GM12878 (cell line): ENCODE results near the gene NHSL1. TPM values are rescaled to one million over a fixed set of nuclear protein-coding genes. Genes with fewer than 3 reads are reported as not detected.

ENCODE experiments used
- ATAC-seq: fragments of 200-7000 bp; cut with Tn5 transposase; 3 replicates; pipeline ENCODE4 v1.9.1; 2020; ENCODE audit warnings: mild to moderate bottlenecking, moderate library complexity
- BruUV-seq: library from RNA; stranded (reverse); fragments of 400-500 nt; replicated peaks from 2 replicates; lab custom pipeline; 2021; lab: Mats Ljungman, UMichigan
- CTCF ChIA-PET: fragments of 300-600 bp; sonication (Branson Sonifier 250); formaldehyde crosslinking; extraction: SDS; loops from one replicate; lab custom pipeline; 2021; ENCODE audit warnings: inconsistent platforms; lab: Yijun Ruan, JAX
- POLR2A ChIA-PET: fragments of 350-600 bp; formaldehyde crosslinking; extraction: SDS; loops from one replicate; lab custom pipeline; 2021; ENCODE audit warnings: inconsistent platforms; lab: Charles Lee
- RAD21 ChIA-PET: fragments of 300-600 bp; sonication (Branson Sonifier 250); formaldehyde crosslinking; loops from one replicate; lab custom pipeline; 2023; ENCODE audit warnings: antibody characterized with exemption; ENCODE audit not compliant: unreplicated experiment; lab: Charles Lee
- SMC1A ChIA-PET: fragments of 300-600 bp; sonication (Branson Sonifier 250); formaldehyde crosslinking; loops from one replicate; lab custom pipeline; 2023; ENCODE audit not compliant: unreplicated experiment, uncharacterized antibody; lab: Charles Lee
- DNase-seq: peaks from one replicate; pipeline ENCODE4 v3.0.0-alpha.2; 2011; ENCODE audit warnings: low read depth, low spot score
- FAIRE-seq: peaks from 3 replicates; lab custom pipeline; 2011; peaks lifted over from hg19 to GRCh38; lab: Jason Lieb, UNC
- H2AFZ ChIP-seq: 2 replicates; pipeline ENCODE4 v1.6.0; 2011; ENCODE audit warnings: low read depth, low read length, control low read depth; ENCODE audit not compliant: control insufficient read depth
- H3K27ac ChIP-seq: 2 replicates; pipeline ENCODE4 v1.5.1; 2011; ENCODE audit warnings: control low read depth; ENCODE audit not compliant: control insufficient read depth, insufficient read depth
- H3K27me3 ChIP-seq, 2 experiments: replicated peaks in 1 of 2; 2 replicates each; pipeline versions ENCODE4 v1.6.0 to v1.6.1; 2011; ENCODE audit warnings: low read length in 1 of 2; ENCODE audit not compliant: control insufficient read depth in 2 of 2, insufficient read depth in 2 of 2
- H3K36me3 ChIP-seq, 2 experiments: 2 replicates each; pipeline ENCODE4 v1.5.1; 2011; ENCODE audit warnings: low read length in 1 of 2; ENCODE audit not compliant: control insufficient read depth in 2 of 2, insufficient read depth in 2 of 2
- H3K4me1 ChIP-seq: 2 replicates; pipeline ENCODE4 v1.6.1; 2011; ENCODE audit warnings: mild to moderate bottlenecking, low read length, moderate library complexity, mixed read lengths; ENCODE audit not compliant: control insufficient read depth, insufficient read depth
- H3K4me2 ChIP-seq: 2 replicates; pipeline ENCODE4 v1.6.0; 2011; ENCODE audit warnings: control low read depth; ENCODE audit not compliant: control insufficient read depth, insufficient read depth
- H3K4me3 ChIP-seq: fragments of 200-600 bp; sonication (generic); 2 replicates; pipeline ENCODE4 v1.5.1; 2016
- H3K79me2 ChIP-seq: 2 replicates; pipeline ENCODE4 v1.6.0; 2011; ENCODE audit warnings: low read length; ENCODE audit not compliant: control insufficient read depth, insufficient read depth
- H3K9ac ChIP-seq: 2 replicates; pipeline ENCODE4 v1.8.0; 2011; ENCODE audit warnings: low read length, control low read depth, mixed read lengths; ENCODE audit not compliant: control insufficient read depth, insufficient read depth
- H3K9me3 ChIP-seq: replicated peaks from 3 replicates; pipeline ENCODE4 v1.5.1; 2011; ENCODE audit warnings: mild to moderate bottlenecking, low read length; ENCODE audit not compliant: control insufficient read depth, insufficient read depth
- H4K20me1 ChIP-seq: 2 replicates; pipeline ENCODE4 v1.6.0; 2011; ENCODE audit not compliant: control insufficient read depth, insufficient read depth
- CBX3 ChIP-seq: fragments of 200-600 bp; sonication (generic); IDR thresholded peaks from 2 replicates; pipeline ENCODE4 v1.6.1; 2016; ENCODE audit warnings: low read depth, borderline replicate concordance
- SIN3A ChIP-seq: IDR thresholded peaks from 2 replicates; pipeline ENCODE4 v1.6.1; 2012; ENCODE audit warnings: low read depth, low read length, improper control_type of control experiment
- SIX5 ChIP-seq: IDR thresholded peaks from 2 replicates; pipeline ENCODE4 v1.6.1; 2011; ENCODE audit warnings: mild to moderate bottlenecking, low read depth, low read length, moderate library complexity; ENCODE audit not compliant: severe bottlenecking
- TBL1XR1 ChIP-seq: IDR thresholded peaks from 2 replicates; pipeline ENCODE4 v1.6.1; 2012; ENCODE audit warnings: low read depth, low read length, improper control_type of control experiment
- TCF7 ChIP-seq: IDR thresholded peaks from 2 replicates; pipeline ENCODE4 v1.6.1; 2014; ENCODE audit warnings: antibody characterized with exemption, borderline replicate concordance
- ZBED1 ChIP-seq: IDR thresholded peaks from 2 replicates; pipeline ENCODE4 v1.6.1; 2016; ENCODE audit warnings: borderline replicate concordance
- WGBS: methylation state at CpG from one replicate; pipeline ENCODE4 v1.1.6; 2016; ENCODE audit warnings: low lambda C conversion rate; ENCODE audit not compliant: insufficient replicate concordance, insufficient coverage; ENCODE audit errors: missing lambda C conversion rate; 5-methylcytosine and 5-hydroxymethylcytosine counted together
- in situ Hi-C: fragments of 300-500 bp; cut with MboI; formaldehyde crosslinking; loops from 9 replicates; pipeline ENCODE4 v1.14.3; 2018; ENCODE audit warnings: mixed read lengths
- intact Hi-C: fragments of 100-400 bp; cut with micrococcal nuclease; formaldehyde crosslinking; loops from one replicate; pipeline ENCODE4 v1.14.2; 2022; ENCODE audit not compliant: unreplicated experiment
- polyA plus RNA-seq, 11 experiments: library from polyadenylated mRNA; depleted of rRNA in 4 of 11; unstranded in 6 of 11; stranded (reverse) in 5 of 11; fragments of >200 nt; fragmentation: Nextera tagmentation in 4 of 11; fragmentation: Illumina TruSeq in 1 of 11; extraction: Ambion mirVana in 4 of 11; extraction: Trizol in 1 of 11; gene quantifications; 1 replicate in 1 of 11; 2 replicates in 10 of 11; pipeline versions ENCODE4 v1.2.1 to v1.2.3, GENCODE V29; 2011 to 2016; ENCODE audit warnings: inconsistent platforms in 2 of 11, missing spikeins in 2 of 11, low read depth in 1 of 11
- total RNA-seq, 4 experiments: library from RNA; depleted of rRNA in 3 of 4; stranded (reverse); fragments of >200 nt in 3 of 4; fragmentation: Illumina TruSeq in 1 of 4; extraction: Trizol in 1 of 4; gene quantifications; 2 replicates each; pipeline versions ENCODE4 v1.2.1 to v1.2.3, GENCODE V29; 2013 to 2021
- TF ChIP-seq, protein P1 (sequence below): IDR thresholded peaks from 2 replicates; pipeline ENCODE4 v1.6.1; 2012; ENCODE audit warnings: improper control_type of control experiment, low read depth, low read length; ENCODE audit not compliant: insufficient replicate concordance
- TF ChIP-seq, protein P2 (sequence below): fragments of 450-650 bp; IDR thresholded peaks from 2 replicates; pipeline ENCODE4 v1.6.1; 2017; ENCODE audit warnings: mild to moderate bottlenecking, moderate library complexity
- TF ChIP-seq, protein P3 (sequence below): fragments of 450-650 bp; IDR thresholded peaks from 2 replicates; pipeline ENCODE4 v1.6.1; 2016; ENCODE audit warnings: mild to moderate bottlenecking, moderate library complexity, borderline replicate concordance

The NHSL1 gene
- total and polyA plus RNA-seq, 10 of the 15 experiments (the other 5 are each of a cell fraction or from before 2014, with no cell fraction given) = 0.26 to 14.1 (median 0.90) TPM

DNA sequence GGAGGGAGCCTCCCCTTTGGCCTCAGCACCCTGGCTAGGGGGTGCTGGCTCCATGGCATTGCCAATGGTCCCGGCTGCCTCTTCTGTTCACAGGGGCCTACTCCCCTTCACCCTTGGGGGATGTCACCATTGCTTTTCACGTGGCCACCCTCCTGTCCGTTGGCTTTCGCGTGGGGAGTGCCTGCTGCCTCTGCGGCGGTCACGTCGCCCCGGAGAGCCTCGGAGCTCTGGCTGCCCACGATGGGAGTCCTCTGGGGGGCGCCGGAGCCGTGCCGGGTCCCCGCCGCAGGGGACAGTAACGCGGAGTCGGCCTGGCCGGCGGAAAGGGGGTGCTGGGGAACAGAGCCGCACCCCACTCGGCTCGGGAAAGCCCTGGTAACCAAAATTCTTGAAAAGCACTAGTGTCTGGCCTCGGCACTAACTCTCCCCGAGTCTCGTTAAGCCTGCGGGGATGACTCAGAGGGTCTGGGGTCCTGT, 95.9 kb downstream of the NHSL1 start:
- H2AFZ ChIP-seq = peak overlapping the region; percentile 96
- intact Hi-C loops = loop anchor here (5.0 kb wide), 1 partner anchor 116 kb away; no protein-coding TSS in a partner anchor
- SMC1A ChIA-PET = interaction anchor here (1.3 to 4.4 kb wide), 2 partner anchors 46 to 106 kb away, joined by 3 to 34 read pairs; no protein-coding TSS in a partner anchor
- in situ Hi-C loops = no loop called here
- peak overlapping the region; percentile 87 for H3K4me3 ChIP-seq
- H4K20me1 ChIP-seq = no peaks in the 10 kb centered on the region
- no peaks in the 10 kb centered on the region for H3K9me3 ChIP-seq
- no peaks in the 10 kb centered on the region for H3K79me2 ChIP-seq
- peak overlapping the region; percentile 61 for H3K27ac ChIP-seq
- H3K4me1 ChIP-seq = peaks cover 3% of the 10 kb centered on the region; the same call in 1 of the 2 replicates
- ATAC-seq (peak; percentile 48), DNase-seq (no peak), FAIRE-seq (no peak)
- POLR2A ChIA-PET = interaction anchor here (0.6 to 1.0 kb wide), 2 partner anchors 52 to 178 kb away, joined by 3 to 4 read pairs; no protein-coding TSS in a partner anchor
- CTCF ChIA-PET = interaction anchor here (0.6 to 2.7 kb wide), 15 partner anchors 10 to 288 kb away, joined by 3 to 24 read pairs (median 3); no protein-coding TSS in a partner anchor
- RAD21 ChIA-PET = interaction anchor here (0.8 to 4.4 kb wide), 6 partner anchors 27 to 287 kb away, joined by 3 to 26 read pairs (median 4); no protein-coding TSS in a partner anchor
- H3K4me2 ChIP-seq = peak overlapping the region; percentile 97
- WGBS = 3% methylated on average over 29 of the region's 30 CpGs
- H3K27me3 ChIP-seq = no peaks in the 10 kb centered on the region
- peaks cover 0 to 3% of the 10 kb centered on the region in 2 experiments; a peak in 1 of 4 replicates for H3K36me3 ChIP-seq
- peak overlapping the region; percentile 75 for H3K9ac ChIP-seq
- BruUV-seq = no TSS peak
- TF ChIP-seq SIX5 (no peak), TBL1XR1 (no peak), SIN3A (no peak), TCF7 (no peak), ZBED1 (no peak), CBX3 (no peak)
- TF ChIP-seq, protein P1, sequence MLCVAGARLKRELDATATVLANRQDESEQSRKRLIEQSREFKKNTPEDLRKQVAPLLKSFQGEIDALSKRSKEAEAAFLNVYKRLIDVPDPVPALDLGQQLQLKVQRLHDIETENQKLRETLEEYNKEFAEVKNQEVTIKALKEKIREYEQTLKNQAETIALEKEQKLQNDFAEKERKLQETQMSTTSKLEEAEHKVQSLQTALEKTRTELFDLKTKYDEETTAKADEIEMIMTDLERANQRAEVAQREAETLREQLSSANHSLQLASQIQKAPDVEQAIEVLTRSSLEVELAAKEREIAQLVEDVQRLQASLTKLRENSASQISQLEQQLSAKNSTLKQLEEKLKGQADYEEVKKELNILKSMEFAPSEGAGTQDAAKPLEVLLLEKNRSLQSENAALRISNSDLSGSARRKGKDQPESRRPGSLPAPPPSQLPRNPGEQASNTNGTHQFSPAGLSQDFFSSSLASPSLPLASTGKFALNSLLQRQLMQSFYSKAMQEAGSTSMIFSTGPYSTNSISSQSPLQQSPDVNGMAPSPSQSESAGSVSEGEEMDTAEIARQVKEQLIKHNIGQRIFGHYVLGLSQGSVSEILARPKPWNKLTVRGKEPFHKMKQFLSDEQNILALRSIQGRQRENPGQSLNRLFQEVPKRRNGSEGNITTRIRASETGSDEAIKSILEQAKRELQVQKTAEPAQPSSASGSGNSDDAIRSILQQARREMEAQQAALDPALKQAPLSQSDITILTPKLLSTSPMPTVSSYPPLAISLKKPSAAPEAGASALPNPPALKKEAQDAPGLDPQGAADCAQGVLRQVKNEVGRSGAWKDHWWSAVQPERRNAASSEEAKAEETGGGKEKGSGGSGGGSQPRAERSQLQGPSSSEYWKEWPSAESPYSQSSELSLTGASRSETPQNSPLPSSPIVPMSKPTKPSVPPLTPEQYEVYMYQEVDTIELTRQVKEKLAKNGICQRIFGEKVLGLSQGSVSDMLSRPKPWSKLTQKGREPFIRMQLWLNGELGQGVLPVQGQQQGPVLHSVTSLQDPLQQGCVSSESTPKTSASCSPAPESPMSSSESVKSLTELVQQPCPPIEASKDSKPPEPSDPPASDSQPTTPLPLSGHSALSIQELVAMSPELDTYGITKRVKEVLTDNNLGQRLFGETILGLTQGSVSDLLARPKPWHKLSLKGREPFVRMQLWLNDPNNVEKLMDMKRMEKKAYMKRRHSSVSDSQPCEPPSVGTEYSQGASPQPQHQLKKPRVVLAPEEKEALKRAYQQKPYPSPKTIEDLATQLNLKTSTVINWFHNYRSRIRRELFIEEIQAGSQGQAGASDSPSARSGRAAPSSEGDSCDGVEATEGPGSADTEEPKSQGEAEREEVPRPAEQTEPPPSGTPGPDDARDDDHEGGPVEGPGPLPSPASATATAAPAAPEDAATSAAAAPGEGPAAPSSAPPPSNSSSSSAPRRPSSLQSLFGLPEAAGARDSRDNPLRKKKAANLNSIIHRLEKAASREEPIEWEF = no peak
- TF ChIP-seq, protein P2, sequence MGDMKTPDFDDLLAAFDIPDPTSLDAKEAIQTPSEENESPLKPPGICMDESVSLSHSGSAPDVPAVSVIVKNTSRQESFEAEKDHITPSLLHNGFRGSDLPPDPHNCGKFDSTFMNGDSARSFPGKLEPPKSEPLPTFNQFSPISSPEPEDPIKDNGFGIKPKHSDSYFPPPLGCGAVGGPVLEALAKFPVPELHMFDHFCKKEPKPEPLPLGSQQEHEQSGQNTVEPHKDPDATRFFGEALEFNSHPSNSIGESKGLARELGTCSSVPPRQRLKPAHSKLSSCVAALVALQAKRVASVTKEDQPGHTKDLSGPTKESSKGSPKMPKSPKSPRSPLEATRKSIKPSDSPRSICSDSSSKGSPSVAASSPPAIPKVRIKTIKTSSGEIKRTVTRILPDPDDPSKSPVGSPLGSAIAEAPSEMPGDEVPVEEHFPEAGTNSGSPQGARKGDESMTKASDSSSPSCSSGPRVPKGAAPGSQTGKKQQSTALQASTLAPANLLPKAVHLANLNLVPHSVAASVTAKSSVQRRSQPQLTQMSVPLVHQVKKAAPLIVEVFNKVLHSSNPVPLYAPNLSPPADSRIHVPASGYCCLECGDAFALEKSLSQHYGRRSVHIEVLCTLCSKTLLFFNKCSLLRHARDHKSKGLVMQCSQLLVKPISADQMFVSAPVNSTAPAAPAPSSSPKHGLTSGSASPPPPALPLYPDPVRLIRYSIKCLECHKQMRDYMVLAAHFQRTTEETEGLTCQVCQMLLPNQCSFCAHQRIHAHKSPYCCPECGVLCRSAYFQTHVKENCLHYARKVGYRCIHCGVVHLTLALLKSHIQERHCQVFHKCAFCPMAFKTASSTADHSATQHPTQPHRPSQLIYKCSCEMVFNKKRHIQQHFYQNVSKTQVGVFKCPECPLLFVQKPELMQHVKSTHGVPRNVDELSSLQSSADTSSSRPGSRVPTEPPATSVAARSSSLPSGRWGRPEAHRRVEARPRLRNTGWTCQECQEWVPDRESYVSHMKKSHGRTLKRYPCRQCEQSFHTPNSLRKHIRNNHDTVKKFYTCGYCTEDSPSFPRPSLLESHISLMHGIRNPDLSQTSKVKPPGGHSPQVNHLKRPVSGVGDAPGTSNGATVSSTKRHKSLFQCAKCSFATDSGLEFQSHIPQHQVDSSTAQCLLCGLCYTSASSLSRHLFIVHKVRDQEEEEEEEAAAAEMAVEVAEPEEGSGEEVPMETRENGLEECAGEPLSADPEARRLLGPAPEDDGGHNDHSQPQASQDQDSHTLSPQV = no peak
- TF ChIP-seq, protein P3, sequence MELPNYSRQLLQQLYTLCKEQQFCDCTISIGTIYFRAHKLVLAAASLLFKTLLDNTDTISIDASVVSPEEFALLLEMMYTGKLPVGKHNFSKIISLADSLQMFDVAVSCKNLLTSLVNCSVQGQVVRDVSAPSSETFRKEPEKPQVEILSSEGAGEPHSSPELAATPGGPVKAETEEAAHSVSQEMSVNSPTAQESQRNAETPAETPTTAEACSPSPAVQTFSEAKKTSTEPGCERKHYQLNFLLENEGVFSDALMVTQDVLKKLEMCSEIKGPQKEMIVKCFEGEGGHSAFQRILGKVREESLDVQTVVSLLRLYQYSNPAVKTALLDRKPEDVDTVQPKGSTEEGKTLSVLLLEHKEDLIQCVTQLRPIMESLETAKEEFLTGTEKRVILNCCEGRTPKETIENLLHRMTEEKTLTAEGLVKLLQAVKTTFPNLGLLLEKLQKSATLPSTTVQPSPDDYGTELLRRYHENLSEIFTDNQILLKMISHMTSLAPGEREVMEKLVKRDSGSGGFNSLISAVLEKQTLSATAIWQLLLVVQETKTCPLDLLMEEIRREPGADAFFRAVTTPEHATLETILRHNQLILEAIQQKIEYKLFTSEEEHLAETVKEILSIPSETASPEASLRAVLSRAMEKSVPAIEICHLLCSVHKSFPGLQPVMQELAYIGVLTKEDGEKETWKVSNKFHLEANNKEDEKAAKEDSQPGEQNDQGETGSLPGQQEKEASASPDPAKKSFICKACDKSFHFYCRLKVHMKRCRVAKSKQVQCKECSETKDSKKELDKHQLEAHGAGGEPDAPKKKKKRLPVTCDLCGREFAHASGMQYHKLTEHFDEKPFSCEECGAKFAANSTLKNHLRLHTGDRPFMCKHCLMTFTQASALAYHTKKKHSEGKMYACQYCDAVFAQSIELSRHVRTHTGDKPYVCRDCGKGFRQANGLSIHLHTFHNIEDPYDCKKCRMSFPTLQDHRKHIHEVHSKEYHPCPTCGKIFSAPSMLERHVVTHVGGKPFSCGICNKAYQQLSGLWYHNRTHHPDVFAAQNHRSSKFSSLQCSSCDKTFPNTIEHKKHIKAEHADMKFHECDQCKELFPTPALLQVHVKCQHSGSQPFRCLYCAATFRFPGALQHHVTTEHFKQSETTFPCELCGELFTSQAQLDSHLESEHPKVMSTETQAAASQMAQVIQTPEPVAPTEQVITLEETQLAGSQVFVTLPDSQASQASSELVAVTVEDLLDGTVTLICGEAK = peak; percentile 18; the same call in 1 of the 2 replicates
